Glutamatergic neuron (in vitro differentiated cells): ENCODE results near the gene DDX41. TPM values are rescaled to one million over a fixed set of nuclear protein-coding genes. Genes with fewer than 3 reads are reported as not detected.
A peak's percentile ranks its signal among the peaks of the same experiment; 100 is the strongest.
"Not testable (repeated sequence)": the region's sequence is repeated elsewhere in the genome, so short reads cannot be mapped to it uniquely, and the experiment has no call there.

Experiments
- DNase-seq: peaks from one replicate; pipeline ENCODE4 v3.0.0; 2022
- H3K27ac Mint-ChIP-seq: one replicate; pipeline ENCODE4 v1.8.0; 2020; ENCODE audit warnings: mild to moderate bottlenecking, mixed read lengths, inconsistent platforms; ENCODE audit not compliant: unreplicated experiment
- H3K27me3 Mint-ChIP-seq: one replicate; pipeline ENCODE4 v1.8.0; 2020; ENCODE audit warnings: mild to moderate bottlenecking, moderate library complexity, mixed read lengths, inconsistent platforms; ENCODE audit not compliant: unreplicated experiment
- H3K36me3 Mint-ChIP-seq: one replicate; pipeline ENCODE4 v1.8.0; 2020; ENCODE audit warnings: mild to moderate bottlenecking, mixed read lengths, inconsistent platforms; ENCODE audit not compliant: unreplicated experiment
- H3K4me1 Mint-ChIP-seq: one replicate; pipeline ENCODE4 v1.8.0; 2020; ENCODE audit warnings: mild to moderate bottlenecking, low read depth, mixed read lengths, inconsistent platforms; ENCODE audit not compliant: unreplicated experiment
- H3K4me3 Mint-ChIP-seq: one replicate; pipeline ENCODE4 v1.8.0; 2020; ENCODE audit warnings: mild to moderate bottlenecking, mixed read lengths, inconsistent platforms; ENCODE audit not compliant: unreplicated experiment
- H3K9me3 Mint-ChIP-seq: one replicate; pipeline ENCODE4 v1.8.0; 2020; ENCODE audit warnings: mild to moderate bottlenecking, moderate library complexity, mixed read lengths, inconsistent platforms; ENCODE audit not compliant: unreplicated experiment
- total RNA-seq: library from RNA; stranded (reverse); fragmentation: NEBNext Ultra II Directional; extraction: Animal tissue kit (Norgen Biotek cat#: 25700); gene quantifications from one replicate; pipeline ENCODE4 v1.2.1, GENCODE V29; 2021; ENCODE audit not compliant: unreplicated experiment
- TF ChIP-seq, protein P1 (sequence below): fragments of 200-600 bp; sonication (generic); IDR thresholded peaks from one replicate; pipeline ENCODE4 v1.5.0; 2021; ENCODE audit not compliant: partially characterized antibody, unreplicated experiment

The DDX41 gene
- total RNA-seq, 1 donor from 2014 or later: 125 TPM

DNA sequence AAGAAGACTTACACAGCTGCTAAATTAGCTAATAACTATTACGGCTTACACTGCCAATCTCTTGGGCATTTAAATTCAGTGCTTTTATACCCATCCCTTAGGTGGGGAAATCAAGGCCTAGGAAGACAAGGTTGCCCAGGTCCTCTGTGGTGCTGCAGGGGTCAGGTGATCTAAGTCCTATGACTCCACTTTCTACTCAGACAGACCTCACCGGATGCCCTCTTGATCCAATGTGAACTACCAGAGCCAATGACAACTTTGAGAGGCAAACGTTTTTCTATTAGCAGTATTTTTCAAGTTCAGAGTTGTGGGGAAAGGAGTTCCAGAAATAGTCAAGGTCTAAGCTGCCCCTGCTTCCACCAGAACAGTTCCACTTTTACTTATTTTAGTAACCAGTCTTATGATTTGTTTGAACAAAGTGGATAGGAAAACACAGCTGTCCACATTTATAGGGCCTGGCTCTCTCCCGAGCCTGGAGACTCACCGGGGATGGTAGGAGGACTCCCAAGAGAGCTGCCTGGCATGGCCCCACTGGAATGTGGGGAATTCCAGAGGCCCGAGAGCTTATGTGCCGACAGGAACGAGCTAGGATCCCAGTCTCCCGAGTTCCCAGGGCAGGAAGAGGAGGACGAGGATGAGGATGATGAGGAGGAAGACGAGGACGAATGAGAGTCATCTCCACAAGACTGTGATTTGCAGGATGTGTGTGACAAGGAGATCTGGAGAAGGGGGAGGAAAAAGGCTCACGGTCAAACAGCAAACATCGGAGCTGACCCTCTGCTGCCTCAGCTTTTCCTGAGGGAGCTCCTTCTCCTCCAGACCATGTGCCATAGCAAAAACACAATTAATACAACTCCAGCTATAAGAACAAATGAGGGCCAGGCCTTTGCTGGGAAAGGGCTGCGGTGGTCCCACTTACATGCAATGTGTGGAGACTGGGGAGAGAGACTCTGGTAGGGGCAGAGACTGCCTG is 20.9 kb upstream of the DDX41 start:
- Mint-ChIP-seq H3K4me3 (peak overlapping the region; percentile 37), H3K36me3 (no peaks in the 10 kb centered on the region), H3K27ac (peak overlapping the region; percentile 75), H3K9me3 (peaks cover 4% of the 10 kb centered on the region), H3K27me3 (peaks cover 4% of the 10 kb centered on the region), H3K4me1 (peaks cover 30% of the 10 kb centered on the region)
- TF ChIP-seq, protein P1, sequence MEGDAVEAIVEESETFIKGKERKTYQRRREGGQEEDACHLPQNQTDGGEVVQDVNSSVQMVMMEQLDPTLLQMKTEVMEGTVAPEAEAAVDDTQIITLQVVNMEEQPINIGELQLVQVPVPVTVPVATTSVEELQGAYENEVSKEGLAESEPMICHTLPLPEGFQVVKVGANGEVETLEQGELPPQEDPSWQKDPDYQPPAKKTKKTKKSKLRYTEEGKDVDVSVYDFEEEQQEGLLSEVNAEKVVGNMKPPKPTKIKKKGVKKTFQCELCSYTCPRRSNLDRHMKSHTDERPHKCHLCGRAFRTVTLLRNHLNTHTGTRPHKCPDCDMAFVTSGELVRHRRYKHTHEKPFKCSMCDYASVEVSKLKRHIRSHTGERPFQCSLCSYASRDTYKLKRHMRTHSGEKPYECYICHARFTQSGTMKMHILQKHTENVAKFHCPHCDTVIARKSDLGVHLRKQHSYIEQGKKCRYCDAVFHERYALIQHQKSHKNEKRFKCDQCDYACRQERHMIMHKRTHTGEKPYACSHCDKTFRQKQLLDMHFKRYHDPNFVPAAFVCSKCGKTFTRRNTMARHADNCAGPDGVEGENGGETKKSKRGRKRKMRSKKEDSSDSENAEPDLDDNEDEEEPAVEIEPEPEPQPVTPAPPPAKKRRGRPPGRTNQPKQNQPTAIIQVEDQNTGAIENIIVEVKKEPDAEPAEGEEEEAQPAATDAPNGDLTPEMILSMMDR: no peak
- DNase-seq: no peak

DNA sequence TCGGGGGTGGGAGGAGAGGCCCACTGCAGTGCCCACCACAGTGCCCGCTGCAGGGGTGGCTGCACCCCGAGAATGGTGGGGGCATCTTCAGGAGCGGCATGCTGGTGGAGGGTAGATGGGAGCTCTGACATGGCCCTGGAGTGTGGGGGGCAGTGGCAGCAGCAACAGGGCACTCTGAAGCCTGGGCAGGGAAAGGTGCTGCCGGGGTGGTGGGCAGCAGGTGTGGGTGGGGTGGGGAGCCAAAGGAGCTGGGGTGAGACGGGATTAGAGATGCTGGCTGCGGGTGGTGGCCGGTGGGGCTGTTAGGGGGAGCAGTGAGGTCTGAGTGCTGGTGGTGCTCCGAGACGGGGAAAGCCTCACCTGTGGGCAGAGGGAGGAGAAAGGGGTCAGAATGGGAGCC is 19.6 kb upstream of the DDX41 start:
- no peak for DNase-seq
- Mint-ChIP-seq H3K27me3 (peaks cover 8% of the 10 kb centered on the region), H3K4me3 (no peak overlapping the region), H3K36me3 (peaks cover 5% of the 10 kb centered on the region), H3K4me1 (peaks cover 24% of the 10 kb centered on the region), H3K27ac (no peak overlapping the region), H3K9me3 (peaks cover 4% of the 10 kb centered on the region)
- TF ChIP-seq, protein P1: no peak

DNA sequence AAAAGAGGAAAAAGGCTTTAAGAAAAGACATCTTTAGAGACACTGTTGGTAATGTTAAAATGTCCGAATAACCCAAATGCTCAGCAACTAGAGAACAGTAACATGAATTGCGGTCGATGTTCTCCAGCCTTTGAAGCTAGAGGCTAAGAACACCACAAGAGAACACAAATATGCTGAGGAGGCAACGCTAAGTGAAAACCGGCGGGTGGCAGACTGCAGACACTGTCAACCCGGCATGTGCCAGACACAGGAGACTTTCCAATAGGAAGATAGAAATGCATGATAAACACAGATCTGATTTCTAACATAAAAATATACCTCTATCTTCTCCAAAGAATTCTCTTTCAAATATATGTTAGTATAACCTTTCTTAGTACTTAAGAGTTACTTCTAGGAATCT is 18.4 kb upstream of the DDX41 start:
- Mint-ChIP-seq H3K27ac (no peak overlapping the region), H3K4me1 (peaks cover 30% of the 10 kb centered on the region), H3K9me3 (peaks cover 8% of the 10 kb centered on the region), H3K4me3 (peak overlapping the region; percentile 40), H3K36me3 (peaks cover 5% of the 10 kb centered on the region), H3K27me3 (peaks cover 13% of the 10 kb centered on the region)
- DNase-seq: no peak
- TF ChIP-seq, protein P1: no peak

DNA sequence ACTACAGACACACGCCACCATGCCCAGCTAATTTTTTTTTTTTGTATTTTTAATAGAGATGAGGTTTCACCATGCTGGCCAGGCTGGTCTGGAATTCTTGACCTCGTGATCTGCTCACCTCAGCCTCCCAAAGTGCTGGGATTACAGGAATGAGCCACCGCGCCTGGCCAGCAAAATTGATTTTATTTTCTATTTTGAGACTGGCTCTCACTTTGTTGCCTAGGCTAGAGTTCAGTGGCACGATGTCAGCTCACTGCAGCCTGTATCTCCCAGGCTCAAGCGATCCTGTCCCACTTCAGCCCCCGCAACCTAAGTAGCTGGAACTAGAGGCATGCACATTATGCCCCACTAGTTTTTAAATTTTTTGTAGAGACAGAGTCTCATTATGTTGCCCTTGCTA is 17.7 kb upstream of the DDX41 start:
- not testable (repeated sequence) for H3K4me3 Mint-ChIP-seq, H3K9me3 Mint-ChIP-seq, H3K36me3 Mint-ChIP-seq, H3K27ac Mint-ChIP-seq, DNase-seq
- Mint-ChIP-seq H3K27me3 (peaks cover 14% of the 10 kb centered on the region), H3K4me1 (peaks cover 29% of the 10 kb centered on the region)

DNA sequence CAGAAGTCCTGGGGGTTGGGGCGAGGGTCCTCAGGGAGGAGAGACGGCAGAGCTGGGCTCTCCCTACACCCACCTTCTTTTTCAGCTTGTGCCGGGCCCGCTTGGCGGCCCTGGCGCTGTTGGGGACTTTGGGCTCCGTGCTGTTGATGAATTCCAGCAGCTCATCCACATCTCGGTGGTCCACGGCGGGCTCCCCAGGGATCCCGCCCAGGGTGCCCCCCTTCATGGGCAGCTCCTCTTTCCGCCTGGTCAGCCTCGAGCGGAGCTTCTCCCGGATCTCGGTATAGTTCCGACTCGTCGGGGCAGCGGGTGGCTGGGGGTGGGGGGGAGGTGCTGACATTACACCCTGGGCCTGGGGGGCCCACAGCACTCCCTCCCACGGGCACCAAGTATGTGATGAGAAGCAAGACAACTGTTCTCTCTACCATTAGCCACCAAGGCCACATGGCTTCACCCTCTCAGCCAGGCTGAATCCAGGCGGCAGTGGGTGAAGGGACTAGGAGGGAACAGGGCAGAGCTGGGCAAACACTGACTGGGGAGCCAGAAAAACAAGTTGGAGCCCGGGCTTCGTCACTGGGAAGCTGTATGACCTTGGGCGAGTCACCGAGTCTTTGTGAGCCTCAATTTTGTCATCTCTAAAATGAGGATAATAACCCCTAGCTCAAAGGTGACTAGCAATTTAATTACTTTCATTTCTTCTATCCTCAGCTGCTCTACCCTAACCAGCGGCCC is 14.6 kb upstream of the DDX41 start:
- H3K4me1 Mint-ChIP-seq: peaks cover 23% of the 10 kb centered on the region
- H3K27me3 Mint-ChIP-seq: peaks cover 12% of the 10 kb centered on the region
- peak overlapping the region; percentile 45 for H3K27ac Mint-ChIP-seq
- H3K4me3 Mint-ChIP-seq: no peak overlapping the region
- no peak for DNase-seq
- H3K36me3 Mint-ChIP-seq: peaks cover 5% of the 10 kb centered on the region
- TF ChIP-seq, protein P1: no peak
- H3K9me3 Mint-ChIP-seq: peaks cover 10% of the 10 kb centered on the region
